H1 (cell line): ENCODE results near the gene PDE2A. TPM values are rescaled to one million over a fixed set of nuclear protein-coding genes. Genes with fewer than 3 reads are reported as not detected.

Experiments
- CTCF ChIA-PET: fragments of 300-600 bp; sonication (Branson Sonifier 250); formaldehyde crosslinking; loops from one replicate; lab custom pipeline; 2021; ENCODE audit not compliant: partially characterized antibody; lab: Charles Lee
- POLR2A ChIA-PET: fragments of 300-600 bp; sonication (Branson Sonifier 250); formaldehyde crosslinking; loops from one replicate; lab custom pipeline; 2021; ENCODE audit warnings: inconsistent platforms; ENCODE audit not compliant: partially characterized antibody; lab: Charles Lee
- DNase-seq, 2 experiments: peaks; one replicate each; pipeline versions ENCODE4 v3.0.0 to v3.0.0-alpha.2; 2010 to 2022; ENCODE audit warnings: low spot score in 2 of 2, low read depth in 1 of 2, mixed read lengths in 1 of 2
- FAIRE-seq: peaks from 2 replicates; lab custom pipeline; 2011; peaks lifted over from hg19 to GRCh38; lab: Jason Lieb, UNC
- H2AFZ ChIP-seq: 2 replicates; pipeline ENCODE4 v1.8.1; 2012; ENCODE audit warnings: low read length, inconsistent platforms
- H2AK5ac ChIP-seq: 2 replicates; pipeline ENCODE4 v1.6.1; 2013; ENCODE audit warnings: low read depth, low read length
- H2BK120ac ChIP-seq: replicated peaks from 2 replicates; pipeline ENCODE3; 2013; ENCODE audit warnings: low read depth, low read length, inconsistent platforms
- H2BK12ac ChIP-seq: 2 replicates; pipeline ENCODE4 v1.6.1; 2013; ENCODE audit warnings: low read depth, low read length
- H2BK15ac ChIP-seq: 2 replicates; pipeline ENCODE4 v1.6.1; 2013; ENCODE audit warnings: low read length
- H2BK20ac ChIP-seq: 2 replicates; pipeline ENCODE4 v1.6.1; 2013; ENCODE audit warnings: low read length
- H2BK5ac ChIP-seq: 2 replicates; pipeline ENCODE4 v1.6.1; 2013; ENCODE audit warnings: low read depth, low read length
- H3K14ac ChIP-seq: 2 replicates; pipeline ENCODE4 v1.6.1; 2013; ENCODE audit warnings: inconsistent platforms; ENCODE audit not compliant: insufficient read length
- H3K18ac ChIP-seq: 2 replicates; pipeline ENCODE4 v1.6.1; 2013; ENCODE audit warnings: low read length; ENCODE audit errors: extremely low read depth
- H3K23ac ChIP-seq: 2 replicates; pipeline ENCODE4 v1.6.1; 2013; ENCODE audit warnings: inconsistent platforms; ENCODE audit not compliant: insufficient read length
- H3K23me2 ChIP-seq: 2 replicates; pipeline ENCODE4 v1.6.1; 2013; ENCODE audit warnings: low read depth, low read length
- H3K27ac ChIP-seq: 2 replicates; pipeline ENCODE4 v1.6.1; 2011; ENCODE audit warnings: low read depth, low read length, inconsistent platforms
- H3K27me3 ChIP-seq, 4 experiments: replicated peaks in 1 of 4; 1 replicate in 1 of 4; 2 replicates in 3 of 4; pipeline versions ENCODE4 v1.6.1 to v1.8.1; 2011 to 2013; ENCODE audit warnings: low read length in 3 of 4, mild to moderate bottlenecking in 3 of 4, inconsistent platforms in 2 of 4, mixed read lengths in 2 of 4, moderate library complexity in 1 of 4; ENCODE audit not compliant: control insufficient read depth in 3 of 4, insufficient read depth in 3 of 4; ENCODE audit errors: extremely low read depth in 1 of 4
- H3K36me3 ChIP-seq, 4 experiments: 2 replicates each; pipeline versions ENCODE4 v1.6.1 to v1.8.1; 2011 to 2013; ENCODE audit warnings: mild to moderate bottlenecking in 4 of 4, low read length in 3 of 4, moderate library complexity in 2 of 4, control low read depth in 1 of 4, inconsistent platforms in 1 of 4; ENCODE audit not compliant: insufficient read depth in 4 of 4, control insufficient read depth in 2 of 4
- H3K4ac ChIP-seq: replicated peaks from 2 replicates; pipeline ENCODE3; 2013; ENCODE audit warnings: low read length, low read depth, mixed read lengths, inconsistent platforms; ENCODE audit not compliant: insufficient read length
- H3K4me1 ChIP-seq, 4 experiments: replicated peaks in 1 of 4; 1 replicate in 1 of 4; 2 replicates in 3 of 4; pipeline versions ENCODE4 v1.6.1 to v1.8.1; 2011 to 2013; ENCODE audit warnings: low read length in 3 of 4, inconsistent platforms in 2 of 4, mixed read lengths in 1 of 4; ENCODE audit not compliant: insufficient read depth in 4 of 4, control insufficient read depth in 3 of 4
- H3K4me2 ChIP-seq, 2 experiments: 2 replicates each; pipeline versions ENCODE4 v1.6.1 to v1.8.1; 2011 to 2013; ENCODE audit warnings: low read depth in 2 of 2, low read length in 2 of 2, control low read depth in 1 of 2, inconsistent platforms in 1 of 2, mild to moderate bottlenecking in 1 of 2; ENCODE audit not compliant: insufficient read depth in 1 of 2
- H3K4me3 ChIP-seq, 4 experiments: fragments of 200-600, 300-600 bp in 1 of 4; sonication (generic), shearing (Covaris generic), sonication (Bioruptor Twin) in 1 of 4; 2 replicates each; pipeline versions ENCODE4 v1.5.1 to v1.8.1; 2011 to 2016; ENCODE audit warnings: low read length in 4 of 4, low read depth in 3 of 4, control low read depth in 2 of 4, inconsistent platforms in 2 of 4, mild to moderate bottlenecking in 2 of 4, mixed read lengths in 1 of 4, moderate library complexity in 1 of 4; ENCODE audit not compliant: insufficient read depth in 2 of 4; ENCODE audit errors: extremely low read depth in 1 of 4
- H3K56ac ChIP-seq: replicated peaks from 2 replicates; pipeline ENCODE3; 2013; ENCODE audit warnings: low read depth, mild to moderate bottlenecking, mixed read lengths, low read length, inconsistent platforms; ENCODE audit not compliant: insufficient read length
- H3K79me1 ChIP-seq: 2 replicates; pipeline ENCODE4 v1.6.1; 2013; ENCODE audit warnings: low read depth, low read length, control low read depth
- H3K79me2 ChIP-seq, 2 experiments: 2 replicates each; pipeline versions ENCODE4 v1.6.1 to v1.8.1; 2012 to 2013; ENCODE audit warnings: low read length in 2 of 2, mild to moderate bottlenecking in 2 of 2, inconsistent platforms in 1 of 2; ENCODE audit not compliant: insufficient read depth in 2 of 2, control insufficient read depth in 1 of 2
- H3K9ac ChIP-seq, 4 experiments: replicated peaks in 1 of 4; 1 replicate in 1 of 4; 2 replicates in 3 of 4; pipeline versions ENCODE4 v1.6.1 to v1.8.1; 2011 to 2013; ENCODE audit warnings: low read depth in 3 of 4, low read length in 3 of 4, control low read depth in 2 of 4, mild to moderate bottlenecking in 2 of 4, moderate library complexity in 2 of 4, inconsistent platforms in 1 of 4; ENCODE audit errors: extremely low read depth in 1 of 4
- H3K9me3 ChIP-seq, 2 experiments: 2 replicates each; pipeline versions ENCODE4 v1.6.1 to v1.8.1; 2012 to 2013; ENCODE audit warnings: mild to moderate bottlenecking in 2 of 2, moderate library complexity in 2 of 2, control low read depth in 1 of 2, inconsistent platforms in 1 of 2, low read depth in 1 of 2, low read length in 1 of 2, mixed read lengths in 1 of 2; ENCODE audit not compliant: insufficient read depth in 2 of 2
- H4K20me1 ChIP-seq, 2 experiments: replicated peaks in 1 of 2; 2 replicates each; pipeline versions ENCODE3 to v1.8.1; 2011 to 2013; ENCODE audit warnings: inconsistent platforms in 2 of 2, low read length in 2 of 2, mild to moderate bottlenecking in 1 of 2; ENCODE audit not compliant: insufficient read depth in 2 of 2, control insufficient read depth in 1 of 2
- H4K5ac ChIP-seq: 2 replicates; pipeline ENCODE4 v1.6.1; 2013; ENCODE audit warnings: low read length, low read depth, mixed read lengths, inconsistent platforms; ENCODE audit not compliant: insufficient read length
- H4K8ac ChIP-seq: 2 replicates; pipeline ENCODE4 v1.8.0; 2013; ENCODE audit warnings: mild to moderate bottlenecking, moderate library complexity, low read length, inconsistent platforms; ENCODE audit not compliant: insufficient read depth; ENCODE audit errors: extremely low read depth
- H4K91ac ChIP-seq: replicated peaks from 2 replicates; pipeline ENCODE3; 2013; ENCODE audit warnings: low read length, mixed read lengths, inconsistent platforms; ENCODE audit not compliant: insufficient read length
- BCL11A ChIP-seq, 2 experiments: IDR thresholded peaks; one replicate each; pipeline ENCODE4 v1.6.1; 2011; ENCODE audit warnings: low read depth in 2 of 2, low read length in 2 of 2, mild to moderate bottlenecking in 2 of 2
- CBX8 ChIP-seq: fragments of 300-800, 300-1000 bp; sonication (generic); IDR thresholded peaks from 2 replicates; pipeline ENCODE4 v1.7.1; 2016; ENCODE audit warnings: low read depth, low read length, borderline replicate concordance
- GTF2F1 ChIP-seq: IDR thresholded peaks from 2 replicates; pipeline ENCODE4 v1.6.1; 2012; ENCODE audit warnings: low read depth, low read length, improper control_type of control experiment, borderline replicate concordance
- RNF2 ChIP-seq: fragments of 200-900, 300-1000 bp; sonication (generic); IDR thresholded peaks from 2 replicates; pipeline ENCODE4 v1.7.1; 2016; ENCODE audit warnings: borderline replicate concordance, low read depth, mild to moderate bottlenecking, antibody characterized with exemption, low read length; ENCODE audit not compliant: poor library complexity, severe bottlenecking; ENCODE audit errors: missing control alignments
- SP2 ChIP-seq: IDR thresholded peaks from 2 replicates; pipeline ENCODE4 v1.6.1; 2012; ENCODE audit warnings: mild to moderate bottlenecking, low read length, inconsistent platforms
- SRF ChIP-seq: IDR thresholded peaks from 2 replicates; pipeline ENCODE4 v1.6.1; 2011; ENCODE audit warnings: mild to moderate bottlenecking, low read depth, low read length, moderate library complexity
- TAF7 ChIP-seq: optimal IDR thresholded peaks from 2 replicates; pipeline ENCODE3; 2011; ENCODE audit warnings: low read depth, mild to moderate bottlenecking, inconsistent platforms, low read length, moderate library complexity, borderline replicate concordance
- TBP ChIP-seq: IDR thresholded peaks from 2 replicates; pipeline ENCODE4 v1.6.1; 2011; ENCODE audit warnings: low read depth, low read length, improper control_type of control experiment
- TEAD4 ChIP-seq: IDR thresholded peaks from 2 replicates; pipeline ENCODE4 v1.6.1; 2012; ENCODE audit warnings: low read depth, low read length, inconsistent platforms, mixed read lengths
- YY1 ChIP-seq: IDR thresholded peaks from 2 replicates; pipeline ENCODE4 v1.6.1; 2011; ENCODE audit warnings: low read depth, mild to moderate bottlenecking, low read length
- WGBS, 2 experiments: shearing (Covaris generic) in 1 of 2; methylation state at CpG; one replicate each; pipeline versions ENCODE4 v1.1.6 to v1.1.7; 2013 to 2015; ENCODE audit warnings: low lambda C conversion rate in 2 of 2, mixed read lengths in 2 of 2, inconsistent platforms in 1 of 2, low coverage in 1 of 2, missing lambda C conversion rate in 1 of 2; ENCODE audit not compliant: insufficient replicate concordance in 2 of 2, insufficient coverage in 1 of 2, insufficient read length in 1 of 2; ENCODE audit errors: extremely low coverage in 1 of 2, missing lambda C conversion rate in 1 of 2; 5-methylcytosine and 5-hydroxymethylcytosine counted together
- polyA plus RNA-seq, 7 experiments: library from polyadenylated mRNA; depleted of rRNA in 3 of 7; stranded (reverse) in 5 of 7; unstranded in 2 of 7; fragments of >200 nt in 5 of 7; fragments of 200-250 nt in 2 of 7; gene quantifications; 1 replicate in 5 of 7; 2 replicates in 1 of 7; 4 replicates in 1 of 7; pipeline versions ENCODE4 v1.2.1 to v1.2.3, GENCODE V29; 2011 to 2013; ENCODE audit warnings: missing spikeins in 2 of 7, mixed read lengths in 2 of 7
- total RNA-seq: library from RNA; stranded (reverse); fragmentation: NEBNext Ultra II Directional; extraction: Animal tissue kit (Norgen Biotek cat#: 25700); gene quantifications from 2 replicates; pipeline ENCODE4 v1.2.1, GENCODE V29; 2021
- TF ChIP-seq, protein P1 (sequence below): IDR thresholded peaks from 2 replicates; pipeline ENCODE4 v1.6.1; 2011; ENCODE audit warnings: low read depth, mild to moderate bottlenecking, low read length; ENCODE audit not compliant: insufficient read depth

The PDE2A gene
- total and polyA plus RNA-seq, 2 of the 8 experiments (the other 6 are each of a cell fraction or from before 2014, with no cell fraction given), result 3.4 to 7.1 TPM

DNA sequence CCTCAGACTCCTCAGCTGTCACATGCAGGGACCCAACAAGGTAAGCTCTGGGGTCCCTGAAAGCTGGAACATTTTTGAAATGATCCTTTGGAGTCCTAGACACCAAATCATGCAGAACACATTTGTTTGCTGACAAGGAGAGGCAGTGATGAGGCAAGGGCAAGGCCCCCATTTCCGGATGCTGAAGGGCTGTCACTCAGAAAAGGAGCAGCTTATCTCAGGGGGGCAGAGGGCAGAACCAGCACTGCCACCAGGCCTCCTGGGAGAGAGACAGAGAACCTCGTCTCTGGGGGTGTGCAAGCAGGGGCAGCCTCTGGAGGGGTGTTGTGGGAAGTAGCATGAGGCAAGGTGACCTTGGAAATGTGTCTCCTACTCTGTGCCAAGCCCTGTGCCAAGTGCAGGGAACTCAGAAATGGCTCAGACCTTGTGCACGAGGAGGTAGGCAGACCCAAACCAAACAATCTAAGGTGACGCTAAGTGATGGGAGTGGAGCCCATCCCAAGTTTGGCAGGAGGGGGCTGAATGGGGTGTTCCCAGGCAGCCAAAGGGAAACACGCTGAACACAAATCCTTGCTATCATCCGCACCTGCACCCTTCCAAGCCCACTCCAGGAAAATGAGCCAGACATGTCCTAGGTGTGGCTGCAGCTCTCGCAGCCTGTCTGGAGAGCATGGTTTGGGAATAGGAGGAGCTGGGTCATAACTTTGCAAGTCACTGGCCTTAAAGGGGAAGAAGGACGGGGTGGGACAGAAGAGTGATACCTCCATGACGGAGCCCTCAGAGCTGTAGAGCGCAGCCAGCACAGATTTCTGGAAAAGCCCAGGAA is 94.2 kb downstream of the PDE2A start:
- POLR2A ChIA-PET, result interaction anchor here (0.8 kb wide), 1 partner anchor 101 kb away, joined by 3 read pairs; no protein-coding TSS in a partner anchor
- no peak overlapping the region for H2BK5ac ChIP-seq
- peaks cover 3% of the 10 kb centered on the region; the same call in 1 of the 2 replicates for H3K23me2 ChIP-seq
- no peak overlapping the region for H2AFZ ChIP-seq
- H4K91ac ChIP-seq, result no peak overlapping the region
- no peak overlapping the region for H2AK5ac ChIP-seq
- no peak overlapping the region for H3K27ac ChIP-seq
- no peak overlapping the region for H3K18ac ChIP-seq
- no peak for DNase-seq
- H4K20me1 ChIP-seq, result no peaks in the 10 kb centered on the region
- H3K9ac ChIP-seq, result no peak overlapping the region
- H3K4me2 ChIP-seq, result no peak overlapping the region
- no peak overlapping the region for H3K56ac ChIP-seq
- TF ChIP-seq, protein P1, sequence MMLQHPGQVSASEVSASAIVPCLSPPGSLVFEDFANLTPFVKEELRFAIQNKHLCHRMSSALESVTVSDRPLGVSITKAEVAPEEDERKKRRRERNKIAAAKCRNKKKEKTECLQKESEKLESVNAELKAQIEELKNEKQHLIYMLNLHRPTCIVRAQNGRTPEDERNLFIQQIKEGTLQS, result no peak
- TF ChIP-seq SRF (no peak), BCL11A (IDR thresholded peaks at IDR 0.05; ENCODE audit: low read depth in 2 of 2, low read length in 2 of 2) (no peak), SP2 (no peak), TAF7 (no peak), RNF2 (no peak), CBX8 (no peak), YY1 (no peak), TEAD4 (no peak), GTF2F1 (no peak), TBP (no peak)
- TF ChIP-seq, all 59 proteins: peak for 0
- 73% methylated on average over 10 of the region's 10 CpGs; no CpG with 5 or more reads in 1 of the 2 experiments for WGBS, 2 experiments
- H2BK15ac ChIP-seq, result no peak overlapping the region
- H3K4me3 ChIP-seq, result no peak overlapping the region
- H3K14ac ChIP-seq, result no peak overlapping the region
- no peak overlapping the region for H4K5ac ChIP-seq
- no peak overlapping the region for H3K23ac ChIP-seq
- H3K27me3 ChIP-seq, result peaks cover 7 to 22% (median 20%) of the 10 kb centered on the region in 4 experiments
- H2BK20ac ChIP-seq, result no peak overlapping the region
- FAIRE-seq, result no peak
- no peak overlapping the region for H2BK120ac ChIP-seq
- no peaks in the 10 kb centered on the region for H3K36me3 ChIP-seq
- no peak overlapping the region for H3K4ac ChIP-seq
- H3K79me2 ChIP-seq, result no peaks in the 10 kb centered on the region
- CTCF ChIA-PET, result interaction anchor here (0.8 to 1.7 kb wide), 5 partner anchors 29 to 133 kb away, joined by 3 to 6 read pairs (median 3); no protein-coding TSS in a partner anchor
- 0 out of 2 replicates have a peak, but pooled peaks cover 2% of the 10 kb centered on the region for H3K79me1 ChIP-seq
- H3K9me3 ChIP-seq, result no peaks in the 10 kb centered on the region
- no peak overlapping the region; the same call in 1 of the 2 replicates for H4K8ac ChIP-seq
- no peak overlapping the region for H2BK12ac ChIP-seq
- H3K4me1 ChIP-seq, result peaks cover 0 to 7% (median 2%) of the 10 kb centered on the region in 4 experiments; a peak in 3 of 7 replicates
